Measurements from ENCODE around the gene RAVER2.
"Not testable (repeated sequence)": the region's sequence is repeated elsewhere in the genome, so short reads cannot be mapped to it uniquely, and the experiment has no call there.

The RAVER2 gene

GRCh38 chr1:64744492-64745180 is at the start of gene RAVER2:
Gene RAVER2, plus strand, starts transcription at chr1:64745075. Its CDS starts 98 bp downstream, at chr1:64745173.
- DNase-seq, result peak; percentile 72

- no peak for DNase-seq
These were observed 48.0 kb upstream of the RAVER2 start for GRCh38 chr1:64696879-64697278.

GRCh38 chr1:64699327-64699726 is 45.5 kb upstream of the RAVER2 start:
- no peak for DNase-seq

GRCh38 chr1:64701071-64701470 is 43.8 kb upstream of the RAVER2 start:
- no peak for DNase-seq

GRCh38 chr1:64701886-64702285 is 43.0 kb upstream of the RAVER2 start:
- no peak for DNase-seq

GRCh38 chr1:64702670-64703069 is 42.2 kb upstream of the RAVER2 start:
- DNase-seq, result not testable (repeated sequence)

GRCh38 chr1:64703600-64703999 is 41.3 kb upstream of the RAVER2 start:
- DNase-seq, result no peak

GRCh38 chr1:64705591-64705990 is 39.3 kb upstream of the RAVER2 start:
- DNase-seq, result no peak

GRCh38 chr1:64711266-64711665 is 33.6 kb upstream of the RAVER2 start:
- no peak for DNase-seq

GRCh38 chr1:64712049-64712448 is 32.8 kb upstream of the RAVER2 start:
- no peak for DNase-seq

- no peak for DNase-seq
These were observed 29.7 kb upstream of the RAVER2 start for GRCh38 chr1:64715186-64715585.

- DNase-seq, result no peak
These were observed 23.7 kb upstream of the RAVER2 start for GRCh38 chr1:64721135-64721534.

- no peak for DNase-seq
These were observed 23.2 kb upstream of the RAVER2 start for GRCh38 chr1:64721576-64722145.

- no peak for DNase-seq
These were observed 17.0 kb upstream of the RAVER2 start for GRCh38 chr1:64727861-64728260.

GRCh38 chr1:64733581-64734286 is 11.1 kb upstream of the RAVER2 start:
- peak; percentile 43 for DNase-seq

GRCh38 chr1:64734287-64734652 is 10.6 kb upstream of the RAVER2 start:
- no peak for DNase-seq

- not testable (repeated sequence) for DNase-seq
These were observed 4.2 kb upstream of the RAVER2 start for GRCh38 chr1:64740687-64741086.

- DNase-seq, result no peak
These were observed 852 bp upstream of the RAVER2 start for GRCh38 chr1:64743954-64744491.

- peak; percentile 22 for DNase-seq
These were observed 508 bp downstream of the RAVER2 start for GRCh38 chr1:64745181-64745985.

- DNase-seq, result no peak
These were observed 1.4 kb downstream of the RAVER2 start for GRCh38 chr1:64745986-64746940.

- no peak for DNase-seq
These were observed 3.3 kb downstream of the RAVER2 start for GRCh38 chr1:64748222-64748621.

- DNase-seq, result no peak
These were observed 3.8 kb downstream of the RAVER2 start for GRCh38 chr1:64748706-64749105.
